GM19372 (cell line): ENCODE results near the gene RHOB.

Experiments used
- ATAC-seq: cut with Tn5 transposase; IDR thresholded peaks from one replicate; pipeline ENCODE4 v1.9.1; 2021; ENCODE audit warnings: mild to moderate bottlenecking, low read depth, moderate library complexity; ENCODE audit not compliant: unreplicated experiment

Gene RHOB

DNA sequence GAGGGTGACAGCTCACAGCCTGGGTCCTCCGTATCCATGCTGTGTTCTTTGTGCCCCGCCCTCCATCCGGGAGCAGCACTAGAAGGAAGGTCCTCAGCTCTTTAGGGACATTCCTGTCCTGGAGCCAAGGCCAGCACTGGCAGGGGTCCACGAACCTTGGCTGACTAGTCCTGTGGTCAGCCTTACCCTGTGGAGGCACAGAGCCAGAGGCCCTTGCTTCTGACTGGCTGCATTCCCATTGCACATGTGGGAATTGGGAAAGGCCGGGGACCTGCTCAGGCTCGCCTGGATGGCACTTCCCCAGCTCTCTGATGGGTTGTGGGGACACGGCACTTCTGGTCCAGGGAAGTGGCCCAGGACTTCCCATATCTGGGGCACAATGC is 24.9 kb upstream of the RHOB start:
- no peak for ATAC-seq

DNA sequence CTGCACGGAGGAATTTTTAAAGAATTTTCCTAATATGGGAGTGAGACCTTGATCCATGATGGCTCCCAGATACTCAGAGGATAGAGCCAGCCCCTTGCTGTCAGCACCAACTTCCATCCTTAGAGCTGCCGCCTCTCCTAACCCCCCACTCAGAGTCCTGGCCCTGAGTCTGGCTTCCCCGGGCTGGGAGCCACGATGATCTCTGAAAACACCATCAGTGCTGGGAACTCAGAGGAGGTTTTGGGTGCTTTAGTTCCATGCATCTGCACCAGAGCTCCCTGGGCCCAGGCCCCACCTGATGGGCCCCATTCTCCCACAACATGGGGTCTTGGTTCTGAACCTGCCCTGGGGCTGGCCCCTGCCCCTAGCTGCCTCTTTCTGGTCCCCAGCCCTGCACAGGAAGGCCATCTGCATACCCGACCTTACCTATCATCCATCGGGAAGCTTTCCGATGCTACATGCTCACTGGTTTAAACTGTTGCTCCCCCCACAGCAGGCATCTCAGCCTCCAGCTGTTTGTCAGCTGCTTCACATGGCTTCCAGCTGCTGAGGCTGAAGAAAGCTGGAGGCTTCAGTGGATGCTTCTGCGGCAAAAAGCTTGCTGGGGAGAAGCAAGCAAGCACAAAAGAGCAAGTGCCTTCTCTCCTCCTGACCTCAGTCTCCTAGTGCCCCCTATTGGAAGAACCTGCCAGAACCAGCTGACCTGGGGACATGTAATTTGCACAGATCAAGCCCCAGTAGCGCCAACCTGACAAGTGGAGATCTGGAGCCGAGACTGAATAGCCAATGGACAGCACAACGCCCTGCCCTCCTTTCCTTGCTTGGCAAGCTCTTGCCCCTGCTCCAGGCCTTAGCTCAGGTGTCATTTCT is 24.2 kb upstream of the RHOB start:
- no peak for ATAC-seq

DNA sequence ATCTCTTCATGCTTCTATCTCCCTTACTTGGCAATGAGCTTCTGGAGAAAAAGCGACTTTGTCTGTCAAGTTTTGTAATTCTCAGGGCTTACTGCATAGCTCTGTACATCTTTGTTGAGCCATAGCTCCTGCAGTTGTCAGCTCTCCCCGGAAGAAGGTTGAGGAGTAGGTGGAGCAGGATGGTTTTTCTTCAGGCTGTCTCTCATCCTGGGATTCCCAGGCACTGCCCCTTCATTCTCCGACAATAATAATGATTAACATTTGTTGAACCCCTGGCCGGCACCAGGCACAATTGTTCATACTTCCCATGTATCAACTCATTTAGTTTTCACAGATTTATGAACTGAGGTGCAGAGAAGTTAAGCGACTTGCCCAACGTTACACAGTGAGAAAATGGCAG is 23.5 kb upstream of the RHOB start:
- ATAC-seq, result no peak

DNA sequence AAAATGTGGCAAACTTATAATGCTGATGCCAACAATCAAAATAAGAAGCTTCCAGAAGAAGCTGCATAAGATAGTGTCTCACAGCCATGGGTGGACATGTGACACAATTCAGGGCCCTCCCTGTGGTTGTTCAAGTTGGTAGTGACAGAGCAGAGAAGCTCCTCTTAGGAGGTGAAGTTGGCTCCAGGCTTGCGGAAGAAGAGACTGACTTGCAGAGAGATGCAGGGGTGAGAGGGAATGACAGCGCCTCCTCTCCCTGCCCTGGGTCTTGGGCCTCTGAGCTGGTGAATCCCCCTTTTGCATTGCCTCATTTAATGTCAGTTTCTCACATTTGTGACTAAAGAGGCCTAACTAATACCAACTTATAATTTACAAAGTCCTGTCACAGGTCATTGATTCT is 23.0 kb upstream of the RHOB start:
- ATAC-seq, result no peak

DNA sequence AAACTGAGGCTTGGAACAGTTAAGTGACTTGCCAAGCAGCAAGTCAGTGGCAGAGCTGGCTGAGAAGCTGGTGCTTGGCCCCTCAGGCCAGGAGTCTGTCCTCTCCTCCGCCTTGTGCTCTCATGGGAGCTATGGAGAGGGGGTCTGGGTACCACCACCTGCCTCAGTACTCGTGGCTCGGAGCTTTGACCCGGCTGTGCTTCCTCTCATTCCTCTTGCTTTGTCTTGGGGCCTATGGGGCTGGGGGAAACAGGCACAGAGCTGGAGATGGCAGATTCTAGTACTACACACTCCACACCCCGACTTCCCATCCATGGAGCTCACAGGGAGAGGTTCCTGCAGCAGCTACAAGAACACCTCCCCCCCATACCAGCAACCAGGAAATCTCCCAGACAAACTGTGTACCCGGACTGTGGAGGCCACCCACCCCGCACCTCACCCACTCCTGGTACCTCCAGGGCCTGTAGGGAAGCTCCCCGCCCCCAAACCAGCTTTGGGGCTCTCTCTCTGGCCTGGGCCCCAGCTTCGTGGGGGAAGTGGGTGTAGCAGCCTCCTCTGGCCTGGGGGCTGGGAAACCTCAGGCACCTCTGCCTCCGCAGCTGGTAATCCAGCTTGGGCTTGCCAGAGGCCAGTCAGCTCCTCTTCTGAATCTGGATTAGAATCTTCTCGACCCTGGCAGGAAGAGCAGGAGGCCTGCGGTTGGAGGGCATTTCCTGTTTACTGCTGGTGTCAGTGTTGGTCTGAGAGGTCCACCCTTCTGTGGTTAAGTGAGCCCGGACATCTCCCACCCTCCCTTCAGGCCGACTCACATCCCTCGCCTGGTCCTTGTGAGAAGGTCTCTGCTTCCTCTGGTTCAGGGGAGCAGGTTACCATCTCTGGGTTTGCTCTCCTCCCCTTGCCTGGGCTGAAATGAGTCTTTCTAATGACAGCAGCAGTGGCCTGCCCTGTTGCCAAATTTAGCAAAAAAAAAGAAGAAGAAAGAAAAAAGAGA is 22.3 kb upstream of the RHOB start:
- peak; percentile 62 for ATAC-seq

DNA sequence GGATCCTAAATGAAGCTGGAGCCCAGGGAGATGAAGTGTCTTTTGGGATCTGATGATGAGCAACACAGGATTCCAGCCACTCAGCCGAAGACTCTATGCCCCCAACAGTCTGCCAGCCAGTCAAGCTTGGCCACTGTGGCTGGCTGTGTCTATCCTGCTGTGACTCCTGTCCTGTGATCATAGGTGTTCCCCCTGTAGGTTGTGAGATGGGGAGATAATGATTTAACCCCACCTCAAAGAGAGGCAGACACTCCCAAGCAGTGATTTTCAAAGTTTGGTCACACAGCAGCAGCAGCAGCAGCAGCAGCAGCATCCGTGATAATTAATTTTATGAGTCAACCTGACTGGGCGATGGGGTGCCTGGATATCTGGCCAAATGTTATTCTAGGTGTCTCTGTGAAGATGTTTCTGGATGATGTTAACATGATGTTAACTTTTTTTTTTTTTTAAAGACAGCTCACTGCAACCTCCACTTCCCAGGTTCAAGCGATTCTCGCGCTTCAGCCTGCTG is 21.4 kb upstream of the RHOB start:
- no peak for ATAC-seq

DNA sequence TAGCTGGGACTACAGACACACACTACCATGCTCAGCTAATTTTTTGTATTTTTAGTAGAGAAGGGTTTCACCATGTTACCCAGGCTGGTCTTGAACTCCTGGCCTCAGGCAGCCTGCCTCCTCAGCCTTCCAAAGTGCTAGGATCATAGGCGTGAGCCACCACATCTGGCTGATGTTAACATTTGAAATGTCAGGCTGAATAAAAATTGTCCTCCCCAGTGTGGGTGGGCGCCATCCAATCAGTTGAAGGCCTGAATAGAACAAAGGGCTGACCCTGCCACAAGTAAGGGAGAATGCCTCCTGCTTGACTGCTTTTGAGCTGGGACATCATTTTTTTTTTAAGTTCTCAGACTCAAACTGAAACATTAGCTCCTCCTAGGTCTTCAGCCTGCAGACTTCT is 21.0 kb upstream of the RHOB start:
- ATAC-seq, result no peak

DNA sequence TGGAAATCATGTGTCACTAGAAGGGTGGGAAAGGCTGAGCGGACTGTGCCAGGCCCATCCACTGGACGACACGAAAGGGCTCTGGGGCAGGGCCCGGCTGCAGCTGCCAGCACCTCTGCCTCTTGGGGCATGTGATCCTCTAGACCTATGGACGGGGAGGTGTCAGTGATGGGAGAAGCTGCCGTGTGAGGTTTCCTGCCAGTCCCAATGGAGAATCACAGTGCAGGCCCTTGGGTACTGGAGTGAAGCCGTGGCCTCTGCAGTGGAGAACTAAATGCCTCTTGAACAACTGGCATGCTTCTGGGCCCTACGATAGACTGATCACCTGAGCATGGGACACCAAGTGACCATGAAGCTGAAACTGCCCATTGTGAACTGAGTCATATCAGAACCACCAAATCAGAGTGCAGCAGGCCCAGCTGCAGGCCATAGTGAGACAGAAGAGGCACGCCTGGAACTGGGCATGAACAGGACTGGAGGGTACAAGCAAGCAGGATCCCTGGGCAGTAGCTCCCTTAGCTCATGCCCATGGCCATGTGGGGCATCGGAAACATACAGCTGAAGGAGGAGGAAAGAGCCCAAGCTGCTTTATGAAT is 18.8 kb upstream of the RHOB start:
- ATAC-seq, result no peak

DNA sequence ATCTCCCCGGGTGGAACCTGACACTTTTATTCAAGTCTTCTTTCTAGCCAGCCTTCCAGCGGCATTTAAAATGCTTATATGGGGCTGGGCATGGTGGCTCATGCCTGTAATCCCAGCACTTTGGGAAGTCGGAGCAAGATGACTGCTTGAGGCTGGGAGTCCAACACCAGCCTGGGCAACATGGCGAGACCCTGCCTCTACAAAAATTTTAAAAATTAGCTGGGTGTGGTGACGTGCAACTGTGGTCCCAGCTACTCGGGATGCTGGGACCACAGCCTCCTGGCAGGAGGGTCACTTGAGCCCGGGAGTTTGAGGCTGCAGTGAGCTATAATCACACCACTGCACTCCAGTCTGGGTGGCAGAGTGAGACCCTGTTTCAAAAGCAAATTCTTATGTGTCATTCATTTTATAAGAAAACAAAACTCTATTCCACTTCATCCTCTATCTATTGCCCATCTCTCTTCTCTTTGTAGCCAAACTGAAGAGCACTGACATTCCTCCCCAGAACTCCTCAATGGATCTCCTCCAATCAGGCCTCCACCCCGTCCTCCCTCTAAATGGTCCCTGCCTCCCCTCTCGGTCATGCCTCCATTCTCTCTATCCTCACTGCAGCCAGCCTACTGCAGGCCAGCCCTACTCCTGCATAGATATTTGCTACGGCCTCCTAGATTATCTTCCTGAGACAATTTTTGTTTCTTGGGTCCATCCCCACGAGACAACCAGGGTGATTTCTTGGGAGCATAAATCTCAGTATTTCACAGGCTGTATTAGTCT is 18.0 kb upstream of the RHOB start:
- no peak for ATAC-seq

DNA sequence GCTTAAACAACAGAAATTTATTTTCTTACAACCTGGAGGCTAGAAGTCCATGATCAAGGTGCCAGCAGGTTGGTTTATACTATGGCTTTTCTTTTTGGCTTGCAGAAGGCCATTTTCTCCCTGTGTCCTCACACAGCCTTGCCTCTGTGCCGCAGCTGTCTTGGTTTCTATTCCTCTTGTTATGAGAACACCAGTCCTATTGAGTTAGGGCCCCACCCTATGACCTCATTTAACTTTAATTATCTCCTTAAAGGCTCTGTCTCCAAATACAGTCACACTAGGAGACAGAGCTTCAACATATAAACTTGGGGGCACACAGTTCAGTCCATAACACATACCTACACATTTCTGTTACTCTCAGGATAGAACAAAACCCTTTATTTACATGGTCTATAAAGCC is 17.3 kb upstream of the RHOB start:
- ATAC-seq, result peak; percentile 63

DNA sequence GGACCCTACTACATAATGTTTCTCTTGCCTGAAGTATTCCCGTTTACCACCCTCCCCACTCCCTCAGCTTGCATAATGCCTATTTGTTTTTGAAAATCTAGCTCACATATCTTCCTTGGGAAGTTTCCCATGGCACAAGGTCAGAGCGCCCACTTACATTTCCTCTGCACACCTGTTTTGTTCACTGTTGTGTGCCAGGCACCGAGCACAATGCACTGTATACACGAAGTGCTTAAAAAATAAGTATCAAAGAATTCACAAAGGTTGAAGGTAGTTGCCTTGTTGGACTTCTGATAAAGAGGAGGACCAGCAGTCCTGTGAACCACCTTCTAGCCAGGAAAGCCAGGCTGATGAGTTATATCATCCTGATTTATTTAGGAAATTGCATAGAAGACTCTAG is 16.8 kb upstream of the RHOB start:
- no peak for ATAC-seq

DNA sequence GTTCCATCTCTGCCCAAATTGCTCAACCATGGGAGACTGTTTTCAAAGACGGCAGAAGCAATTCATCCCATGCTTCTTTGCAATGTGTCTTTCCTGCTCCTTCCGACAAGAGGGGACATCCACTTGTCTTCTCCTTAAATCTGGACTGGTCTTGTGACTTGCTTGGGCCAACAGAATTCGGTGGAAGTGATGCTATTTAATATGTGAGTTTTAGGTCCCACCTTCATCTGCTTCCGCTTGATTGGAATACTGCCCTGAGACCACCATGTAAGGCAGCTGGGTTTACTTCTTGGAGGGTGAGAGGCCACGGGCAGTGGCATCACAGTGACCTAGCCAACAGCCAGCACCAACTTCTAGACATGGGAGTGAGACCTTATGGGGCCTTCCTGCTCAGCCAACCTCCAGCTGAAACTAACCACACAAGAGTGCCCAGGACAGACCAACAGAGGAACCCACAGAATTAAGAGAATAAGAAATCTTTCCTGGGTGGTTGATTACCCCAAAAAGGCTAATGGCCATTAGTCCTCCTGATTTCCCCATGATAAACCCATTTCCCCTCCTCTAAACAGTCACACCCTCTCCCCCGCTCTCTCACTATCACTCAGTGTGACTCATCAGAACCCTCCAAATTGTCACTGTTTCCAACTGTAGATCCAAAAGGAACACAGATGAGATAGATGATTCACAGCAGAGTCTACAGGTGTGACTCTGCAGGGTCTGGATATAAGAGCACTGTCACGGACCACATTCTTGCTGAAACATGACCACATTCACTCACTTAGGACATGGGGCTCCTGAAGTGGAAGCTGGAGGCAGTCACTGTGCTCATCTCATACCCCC is 16.2 kb upstream of the RHOB start:
- ATAC-seq, result no peak

DNA sequence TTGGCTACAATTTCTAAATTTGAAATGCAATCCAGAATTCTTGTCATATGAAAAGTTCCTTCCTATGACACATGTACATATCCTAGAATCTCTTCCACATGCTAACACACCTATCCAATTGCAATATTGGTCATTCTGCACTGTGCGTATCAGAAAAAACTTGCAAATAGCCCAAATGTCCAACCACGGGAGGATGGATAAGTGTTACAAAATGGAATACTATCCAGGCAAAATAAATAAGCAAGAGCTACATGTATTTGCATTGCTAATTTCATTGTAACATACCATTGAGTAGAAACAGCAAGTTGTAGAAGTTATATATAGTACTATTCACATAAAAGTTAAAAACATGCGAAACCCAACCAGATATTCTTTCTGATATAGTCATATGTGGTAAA is 15.6 kb upstream of the RHOB start:
- ATAC-seq, result no peak

DNA sequence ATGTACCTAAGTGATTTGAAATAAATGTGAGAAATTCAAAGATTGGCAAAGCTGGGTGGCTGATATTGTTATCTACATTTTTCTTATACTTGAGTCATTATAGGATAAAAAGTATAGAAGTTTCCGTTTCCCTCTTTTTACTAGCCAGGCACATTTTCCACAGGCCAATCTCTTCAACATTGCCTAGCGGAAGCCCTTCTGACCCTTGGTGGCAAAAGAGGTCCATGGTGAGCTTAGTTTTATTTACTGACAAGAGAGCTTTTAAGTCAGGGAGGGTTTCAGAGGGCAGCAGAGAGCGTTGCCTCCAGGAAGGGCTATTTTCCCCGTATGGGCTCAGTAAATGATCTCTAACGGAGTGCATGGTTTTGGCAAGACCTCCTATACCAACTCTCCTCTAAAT is 15.1 kb upstream of the RHOB start:
- ATAC-seq, result no peak

DNA sequence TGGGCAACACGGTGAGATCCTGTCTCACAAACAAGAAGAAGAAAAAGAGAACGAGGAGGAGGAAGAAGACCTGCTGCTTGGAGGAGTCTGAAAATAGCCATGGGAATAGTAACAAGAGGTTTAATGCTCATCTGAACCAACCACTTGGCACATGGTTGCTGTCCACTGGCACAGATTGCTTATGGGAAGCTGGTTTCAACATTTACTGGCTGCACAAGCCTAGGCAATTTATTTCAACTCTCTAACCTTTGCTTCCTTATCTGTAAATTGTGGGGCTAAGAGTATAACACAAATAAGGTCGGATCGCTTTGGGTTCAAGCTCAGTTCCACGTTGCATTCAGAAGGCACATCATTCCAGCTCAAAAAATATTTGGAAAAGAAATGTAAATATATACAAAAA is 14.2 kb upstream of the RHOB start:
- no peak for ATAC-seq

DNA sequence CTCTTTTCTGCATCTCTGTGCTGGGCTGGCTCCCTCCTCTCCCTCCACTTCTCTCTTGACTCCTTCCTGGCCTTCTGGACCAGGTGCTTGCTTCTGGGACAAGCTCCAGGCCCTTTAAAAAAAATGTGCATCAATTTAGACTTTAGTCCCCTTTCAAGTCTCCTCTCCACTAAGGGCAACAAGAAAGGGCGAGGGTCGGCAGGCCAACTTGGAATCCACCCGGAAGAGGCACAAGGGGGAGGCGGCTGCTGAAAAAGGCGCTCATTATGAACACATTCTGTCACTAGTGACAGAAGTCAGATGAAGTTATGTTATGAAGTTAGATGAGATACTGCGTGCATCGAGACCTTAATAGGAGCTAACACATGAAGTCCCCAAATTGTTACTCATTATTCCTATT is 13.6 kb upstream of the RHOB start:
- no peak for ATAC-seq

DNA sequence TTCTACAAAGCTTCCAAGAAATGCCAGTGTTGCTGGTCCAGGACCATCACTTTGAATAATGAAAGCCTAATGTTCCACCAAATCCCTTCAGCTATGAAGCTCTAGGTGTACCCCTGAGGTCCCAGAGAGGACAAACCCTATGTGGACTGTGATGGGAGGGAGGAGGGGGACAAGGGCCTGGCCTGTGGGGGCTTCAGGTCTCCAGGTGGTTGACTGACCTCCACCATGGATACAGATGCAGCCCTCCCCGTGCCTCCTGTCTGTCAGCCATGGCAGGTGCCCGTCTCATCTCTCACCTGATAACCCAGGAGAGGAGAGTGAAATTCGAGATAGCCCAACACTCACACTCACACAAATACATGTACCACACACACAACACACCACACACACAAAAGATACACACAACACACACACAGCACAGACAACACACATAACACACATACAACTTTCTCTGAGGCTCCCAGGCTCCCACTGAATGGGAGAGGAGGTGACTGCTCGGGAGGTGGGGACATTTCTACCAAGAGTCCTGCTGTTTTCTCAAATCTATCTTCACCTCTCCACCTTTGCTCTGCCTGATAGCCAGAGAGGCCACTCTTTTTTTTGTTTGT is 12.8 kb upstream of the RHOB start:
- ATAC-seq, result no peak

DNA sequence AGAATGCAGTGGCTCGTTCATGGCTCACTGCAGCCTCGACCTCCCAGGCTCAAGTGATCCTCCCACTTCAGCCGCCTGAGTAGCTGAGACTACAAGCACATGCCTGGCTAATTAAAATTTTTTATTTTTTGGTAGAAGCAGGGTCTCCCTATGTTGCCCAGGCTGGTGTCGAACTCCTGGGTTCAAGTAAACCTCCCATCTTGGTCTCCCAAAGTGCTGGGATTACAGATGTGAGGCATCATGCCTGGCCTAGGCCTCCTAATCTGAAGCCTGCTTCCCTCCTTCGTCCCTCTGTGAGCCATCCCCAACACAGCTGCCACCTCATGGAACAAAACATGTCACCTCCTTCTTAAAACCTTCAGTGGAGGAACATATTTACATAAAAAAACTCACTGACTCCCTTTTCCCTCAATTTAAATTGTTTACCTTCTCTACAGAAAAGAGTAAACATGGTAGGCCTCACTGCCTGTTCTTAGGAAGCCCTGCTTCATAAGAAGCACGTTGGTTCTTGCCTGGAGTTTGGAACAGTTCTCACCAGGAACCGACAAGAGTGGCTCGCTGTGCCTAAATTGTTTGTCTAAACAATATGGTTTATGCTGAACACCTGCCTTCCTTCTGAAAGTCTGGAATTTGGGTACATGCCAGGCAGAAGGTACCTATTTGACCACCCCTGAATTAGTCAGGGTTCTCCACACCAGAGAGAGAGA is 12.1 kb upstream of the RHOB start:
- no peak for ATAC-seq
